K562 (cell line): Measurements from ENCODE around the gene PIP4K2A. TPM values are rescaled to one million over a fixed set of nuclear protein-coding genes. Genes with fewer than 3 reads are reported as not detected.
A peak's percentile ranks its signal among the peaks of the same experiment; 100 is the strongest.

Experiments
- ARHGAP35 ChIP-seq: fragments of 450-650 bp; IDR thresholded peaks from 2 replicates; pipeline ENCODE4 v1.6.1; 2018; ENCODE audit not compliant: partially characterized antibody
- FOXJ3 ChIP-seq: sonication (generic); formaldehyde crosslinking; IDR thresholded peaks from 2 replicates; pipeline ENCODE4 v1.4.0; 2020; ENCODE audit warnings: mild to moderate bottlenecking, missing genetic modification reagents
- JUN ChIP-seq, 2 experiments: sonication (generic) in 1 of 2; formaldehyde crosslinking in 1 of 2; IDR thresholded peaks; 2 replicates each; pipeline versions ENCODE4 v1.6.1 to v1.8.0; 2012 to 2022; ENCODE audit warnings: borderline replicate concordance in 2 of 2, mild to moderate bottlenecking in 2 of 2, improper control_type of control experiment in 1 of 2, low read depth in 1 of 2, low read length in 1 of 2, missing genetic modification reagents in 1 of 2
- MEIS2 ChIP-seq: fragments of 450-650 bp; IDR thresholded peaks from 2 replicates; pipeline ENCODE4 v1.6.1; 2014; ENCODE audit warnings: mild to moderate bottlenecking; ENCODE audit not compliant: partially characterized antibody
- NRF1 ChIP-seq, 2 experiments: fragments of 450-650 bp; IDR thresholded peaks in 1 of 2; conservative IDR thresholded peaks in 1 of 2; 2 replicates each; pipeline ENCODE4 v1.6.1; 2014; ENCODE audit warnings: mild to moderate bottlenecking in 2 of 2
- PCBP2 ChIP-seq: fragments of 200-400 bp; formaldehyde crosslinking; IDR thresholded peaks from 2 replicates; pipeline ENCODE4 v1.6.1; 2018; ENCODE audit warnings: low read length, low read depth, mild to moderate bottlenecking, moderate library complexity; ENCODE audit not compliant: poor library complexity, severe bottlenecking
- POLR2AphosphoS2 ChIP-seq: IDR thresholded peaks from 2 replicates; pipeline ENCODE4 v1.6.1; 2012; ENCODE audit warnings: low read length, improper control_type of control experiment
- RBM17 ChIP-seq: fragments of 200-400 bp; formaldehyde crosslinking; IDR thresholded peaks from 2 replicates; pipeline ENCODE4 v1.6.1; 2017; ENCODE audit warnings: low read depth, mild to moderate bottlenecking, low read length, borderline replicate concordance
- RCOR1 ChIP-seq, 2 experiments: IDR thresholded peaks; 2 replicates each; pipeline ENCODE4 v1.6.1; 2012; ENCODE audit warnings: low read depth in 2 of 2, low read length in 2 of 2, borderline replicate concordance in 1 of 2, improper control_type of control experiment in 1 of 2
- TAL1 ChIP-seq: fragments of 450-650 bp; IDR thresholded peaks from 2 replicates; pipeline ENCODE4 v1.6.1; 2016; ENCODE audit warnings: mild to moderate bottlenecking
- XRCC4 ChIP-seq: IDR thresholded peaks from one replicate; pipeline ENCODE4 v1.6.1; 2011; ENCODE audit not compliant: insufficient read depth, insufficient read length; ENCODE audit errors: extremely low read depth
- YBX1 ChIP-seq: fragments of 450-650 bp; IDR thresholded peaks from 2 replicates; pipeline ENCODE4 v1.7.1; 2016; ENCODE audit warnings: mild to moderate bottlenecking
- ZBTB17 ChIP-seq: fragments of 450-650 bp; formaldehyde crosslinking; IDR thresholded peaks from 2 replicates; pipeline ENCODE4 v1.4.0; 2020; ENCODE audit warnings: mild to moderate bottlenecking
- ZNF12 ChIP-seq: sonication (generic); formaldehyde crosslinking; IDR thresholded peaks from 2 replicates; pipeline ENCODE4 v1.4.0; 2020; ENCODE audit warnings: mild to moderate bottlenecking, missing genetic modification reagents
- ZNF140 ChIP-seq: fragments of 250-450 bp; sonication (Bioruptor Pico); IDR thresholded peaks from 2 replicates; pipeline ENCODE4 v1.8.0; 2021; ENCODE audit warnings: moderate library complexity, mild to moderate bottlenecking, inconsistent platforms
- polyA plus RNA-seq, 8 experiments: library from polyadenylated mRNA; depleted of rRNA in 4 of 8; stranded (reverse) in 5 of 8; unstranded in 3 of 8; fragments of >200 nt; fragmentation: Nextera tagmentation in 2 of 8; fragmentation: Illumina TruSeq in 1 of 8; extraction: Ambion mirVana in 2 of 8; extraction: Trizol in 1 of 8; gene quantifications; 2 replicates each; pipeline versions ENCODE4 v1.2.1 to v1.2.3, GENCODE V29; 2011 to 2014; ENCODE audit warnings: inconsistent platforms in 1 of 8, missing spikeins in 1 of 8
- total RNA-seq, 7 experiments: library from RNA; depleted of rRNA in 6 of 7; stranded (reverse); fragments of >200 nt in 6 of 7; fragmentation: Illumina TruSeq in 2 of 7; extraction: Trizol in 2 of 7; gene quantifications; 2 replicates each; pipeline versions ENCODE4 v1.2.1 to v1.2.3, GENCODE V29; 2011 to 2021; ENCODE audit warnings: low replicate concordance in 1 of 7
- TF ChIP-seq, protein P1 (sequence below): fragments of 450-650 bp; formaldehyde crosslinking; IDR thresholded peaks from 2 replicates; pipeline ENCODE4 v1.4.0; 2022; ENCODE audit warnings: missing genetic modification characterization
- TF ChIP-seq, protein P2 (sequence below), 3 experiments: IDR thresholded peaks in 2 of 3; conservative IDR thresholded peaks in 1 of 3; 2 replicates each; pipeline ENCODE4 v1.5.1; 2011 to 2012; ENCODE audit warnings: low read length in 3 of 3, mild to moderate bottlenecking in 3 of 3, control low read depth in 2 of 3, improper control_type of control experiment in 1 of 3, inconsistent platforms in 1 of 3, low read depth in 1 of 3, mixed read lengths in 1 of 3, moderate library complexity in 1 of 3; ENCODE audit not compliant: insufficient read depth in 2 of 3
- TF ChIP-seq, protein P3 (sequence below): fragments of 450-650 bp; IDR thresholded peaks from 2 replicates; pipeline ENCODE4 v1.6.1; 2016; ENCODE audit warnings: low read depth, mild to moderate bottlenecking, moderate library complexity
- TF ChIP-seq, protein P4 (sequence below): IDR thresholded peaks from 2 replicates; pipeline ENCODE4 v1.6.1; 2011; ENCODE audit not compliant: insufficient read length; ENCODE audit errors: extremely low read depth
- TF ChIP-seq, protein P5 (sequence below): fragments of 250-450 bp; sonication (Bioruptor Pico); IDR thresholded peaks from 2 replicates; pipeline ENCODE4 v1.9.0; 2021; ENCODE audit warnings: mild to moderate bottlenecking
- TF ChIP-seq, protein P6 (sequence below): fragments of 250-450 bp; sonication (Bioruptor Pico); IDR thresholded peaks from 2 replicates; pipeline ENCODE4 v1.5.1; 2021; ENCODE audit warnings: mild to moderate bottlenecking

PIP4K2A gene
- total and polyA plus RNA-seq, 9 of the 15 experiments (the other 6 are each of a cell fraction or from before 2014, with no cell fraction given): 35.6 to 117 (median 71.9) TPM

DNA sequence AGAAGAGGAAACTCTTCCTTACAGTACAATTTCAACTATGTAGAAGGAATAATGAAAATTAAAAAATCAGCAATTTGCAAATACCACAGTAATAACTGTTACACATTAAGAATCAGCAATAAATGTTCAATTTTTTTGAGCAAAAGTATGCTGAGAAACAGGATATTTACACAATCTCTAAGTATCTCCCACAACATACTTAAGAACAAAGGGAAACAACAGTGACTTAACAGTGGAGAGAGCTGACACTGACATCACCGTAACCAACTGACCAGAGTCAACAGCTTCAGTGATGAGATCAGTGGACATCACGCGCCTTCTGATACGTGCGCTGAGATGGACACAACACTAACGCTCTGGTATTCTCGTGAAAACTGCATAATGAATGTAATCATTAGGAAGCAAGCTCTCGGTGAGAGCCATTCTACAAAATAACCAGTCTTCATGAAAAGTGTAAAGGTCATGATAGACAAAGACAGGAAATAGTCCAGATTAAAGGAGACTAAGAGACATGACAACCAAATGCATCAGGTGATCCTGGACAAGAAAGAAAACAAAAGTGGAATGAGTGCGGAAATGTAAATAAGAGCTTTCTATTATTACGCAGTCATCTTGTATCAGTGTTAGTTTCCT, 82.6 kb downstream of the PIP4K2A start (continued):
- TF ChIP-seq ZNF140 (no peak), RBM17 (no peak), FOXJ3 (CRISPR knock-in tag) (no peak), ARHGAP35 (no peak), MEIS2 (peak; percentile 72), JUN (IDR thresholded peaks at IDR 0.05; ENCODE audit: borderline replicate concordance, low read depth, low read length) (peak; percentile 92), JUN (CRISPR knock-in tag; IDR thresholded peaks at IDR 0.05; ENCODE audit: borderline replicate concordance) (no peak), RCOR1 (IDR thresholded peaks at IDR 0.05; ENCODE audit: borderline replicate concordance in 1 of 2, low read depth in 2 of 2, low read length in 2 of 2) (peak in 1 of 2 experiments; percentile 65; a peak in 2 of 4 replicates), YBX1 (no peak), ZBTB17 (CRISPR knock-in tag) (0 out of 2 replicates have a peak, but pooled peaks have one; percentile 37), POLR2AphosphoS2 (no peak), TAL1 (no peak), NRF1 (conservative IDR thresholded peaks at IDR 0.05 in 1 of 2, IDR thresholded peaks at IDR 0.05 in 1 of 2) (peak; percentile 49 to 54), ZNF12 (CRISPR knock-in tag) (no peak), PCBP2 (no peak), XRCC4 (no peak)
- TF ChIP-seq, protein P1, sequence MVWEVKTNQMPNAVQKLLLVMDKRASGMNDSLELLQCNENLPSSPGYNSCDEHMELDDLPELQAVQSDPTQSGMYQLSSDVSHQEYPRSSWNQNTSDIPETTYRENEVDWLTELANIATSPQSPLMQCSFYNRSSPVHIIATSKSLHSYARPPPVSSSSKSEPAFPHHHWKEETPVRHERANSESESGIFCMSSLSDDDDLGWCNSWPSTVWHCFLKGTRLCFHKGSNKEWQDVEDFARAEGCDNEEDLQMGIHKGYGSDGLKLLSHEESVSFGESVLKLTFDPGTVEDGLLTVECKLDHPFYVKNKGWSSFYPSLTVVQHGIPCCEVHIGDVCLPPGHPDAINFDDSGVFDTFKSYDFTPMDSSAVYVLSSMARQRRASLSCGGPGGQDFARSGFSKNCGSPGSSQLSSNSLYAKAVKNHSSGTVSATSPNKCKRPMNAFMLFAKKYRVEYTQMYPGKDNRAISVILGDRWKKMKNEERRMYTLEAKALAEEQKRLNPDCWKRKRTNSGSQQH (CRISPR knock-in tag): no peak
- TF ChIP-seq, protein P2, sequence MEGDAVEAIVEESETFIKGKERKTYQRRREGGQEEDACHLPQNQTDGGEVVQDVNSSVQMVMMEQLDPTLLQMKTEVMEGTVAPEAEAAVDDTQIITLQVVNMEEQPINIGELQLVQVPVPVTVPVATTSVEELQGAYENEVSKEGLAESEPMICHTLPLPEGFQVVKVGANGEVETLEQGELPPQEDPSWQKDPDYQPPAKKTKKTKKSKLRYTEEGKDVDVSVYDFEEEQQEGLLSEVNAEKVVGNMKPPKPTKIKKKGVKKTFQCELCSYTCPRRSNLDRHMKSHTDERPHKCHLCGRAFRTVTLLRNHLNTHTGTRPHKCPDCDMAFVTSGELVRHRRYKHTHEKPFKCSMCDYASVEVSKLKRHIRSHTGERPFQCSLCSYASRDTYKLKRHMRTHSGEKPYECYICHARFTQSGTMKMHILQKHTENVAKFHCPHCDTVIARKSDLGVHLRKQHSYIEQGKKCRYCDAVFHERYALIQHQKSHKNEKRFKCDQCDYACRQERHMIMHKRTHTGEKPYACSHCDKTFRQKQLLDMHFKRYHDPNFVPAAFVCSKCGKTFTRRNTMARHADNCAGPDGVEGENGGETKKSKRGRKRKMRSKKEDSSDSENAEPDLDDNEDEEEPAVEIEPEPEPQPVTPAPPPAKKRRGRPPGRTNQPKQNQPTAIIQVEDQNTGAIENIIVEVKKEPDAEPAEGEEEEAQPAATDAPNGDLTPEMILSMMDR (IDR thresholded peaks at IDR 0.05 in 2 of 3, conservative IDR thresholded peaks at IDR 0.05 in 1 of 3; ENCODE audit: insufficient read depth in 2 of 3, low read depth in 1 of 3, low read length in 3 of 3): no peak
- TF ChIP-seq, protein P3, sequence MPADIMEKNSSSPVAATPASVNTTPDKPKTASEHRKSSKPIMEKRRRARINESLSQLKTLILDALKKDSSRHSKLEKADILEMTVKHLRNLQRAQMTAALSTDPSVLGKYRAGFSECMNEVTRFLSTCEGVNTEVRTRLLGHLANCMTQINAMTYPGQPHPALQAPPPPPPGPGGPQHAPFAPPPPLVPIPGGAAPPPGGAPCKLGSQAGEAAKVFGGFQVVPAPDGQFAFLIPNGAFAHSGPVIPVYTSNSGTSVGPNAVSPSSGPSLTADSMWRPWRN: no peak
- TF ChIP-seq, protein P4, sequence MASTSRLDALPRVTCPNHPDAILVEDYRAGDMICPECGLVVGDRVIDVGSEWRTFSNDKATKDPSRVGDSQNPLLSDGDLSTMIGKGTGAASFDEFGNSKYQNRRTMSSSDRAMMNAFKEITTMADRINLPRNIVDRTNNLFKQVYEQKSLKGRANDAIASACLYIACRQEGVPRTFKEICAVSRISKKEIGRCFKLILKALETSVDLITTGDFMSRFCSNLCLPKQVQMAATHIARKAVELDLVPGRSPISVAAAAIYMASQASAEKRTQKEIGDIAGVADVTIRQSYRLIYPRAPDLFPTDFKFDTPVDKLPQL: no peak
- TF ChIP-seq, protein P5, sequence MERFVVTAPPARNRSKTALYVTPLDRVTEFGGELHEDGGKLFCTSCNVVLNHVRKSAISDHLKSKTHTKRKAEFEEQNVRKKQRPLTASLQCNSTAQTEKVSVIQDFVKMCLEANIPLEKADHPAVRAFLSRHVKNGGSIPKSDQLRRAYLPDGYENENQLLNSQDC: peak; percentile 7; the same call in 1 of the 2 replicates
- TF ChIP-seq, protein P6, sequence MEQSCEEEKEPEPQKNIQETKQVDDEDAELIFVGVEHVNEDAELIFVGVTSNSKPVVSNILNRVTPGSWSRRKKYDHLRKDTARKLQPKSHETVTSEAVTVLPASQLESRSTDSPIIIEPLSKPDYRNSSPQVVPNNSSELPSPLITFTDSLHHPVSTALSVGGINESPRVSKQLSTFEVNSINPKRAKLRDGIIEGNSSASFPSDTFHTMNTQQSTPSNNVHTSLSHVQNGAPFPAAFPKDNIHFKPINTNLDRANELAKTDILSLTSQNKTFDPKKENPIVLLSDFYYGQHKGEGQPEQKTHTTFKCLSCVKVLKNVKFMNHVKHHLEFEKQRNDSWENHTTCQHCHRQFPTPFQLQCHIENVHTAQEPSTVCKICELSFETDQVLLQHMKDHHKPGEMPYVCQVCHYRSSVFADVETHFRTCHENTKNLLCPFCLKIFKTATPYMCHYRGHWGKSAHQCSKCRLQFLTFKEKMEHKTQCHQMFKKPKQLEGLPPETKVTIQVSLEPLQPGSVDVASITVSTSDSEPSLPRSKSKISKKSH (CRISPR knock-in tag): no peak
